GM21619 (cell line): ENCODE measurements around the gene LMF1.
"Not testable (repeated sequence)": the region's sequence is repeated elsewhere in the genome, so short reads cannot be mapped to it uniquely, and the experiment has no call there.

Experiments used
- ATAC-seq: cut with Tn5 transposase; IDR thresholded peaks from one replicate; pipeline ENCODE4 v1.9.1; 2021; ENCODE audit not compliant: unreplicated experiment

The LMF1 gene

DNA sequence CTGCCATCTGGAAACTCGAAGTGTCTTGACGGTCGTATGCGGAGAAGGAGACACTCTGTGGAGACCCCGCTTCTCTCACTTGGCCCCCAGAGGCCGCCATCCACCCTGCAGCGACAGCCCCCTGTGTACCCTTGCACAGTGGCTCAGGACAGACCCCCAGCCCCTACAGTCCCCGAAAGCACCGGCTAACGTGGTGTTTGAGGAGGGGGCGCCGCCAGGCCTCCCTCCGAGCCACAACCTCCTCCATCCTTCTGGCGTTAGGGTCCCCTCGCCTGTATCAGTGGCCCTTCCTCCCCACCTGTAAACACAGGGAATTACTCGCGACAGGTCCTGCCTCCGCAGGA is 73.6 kb downstream of the LMF1 start:
- no peak for ATAC-seq

DNA sequence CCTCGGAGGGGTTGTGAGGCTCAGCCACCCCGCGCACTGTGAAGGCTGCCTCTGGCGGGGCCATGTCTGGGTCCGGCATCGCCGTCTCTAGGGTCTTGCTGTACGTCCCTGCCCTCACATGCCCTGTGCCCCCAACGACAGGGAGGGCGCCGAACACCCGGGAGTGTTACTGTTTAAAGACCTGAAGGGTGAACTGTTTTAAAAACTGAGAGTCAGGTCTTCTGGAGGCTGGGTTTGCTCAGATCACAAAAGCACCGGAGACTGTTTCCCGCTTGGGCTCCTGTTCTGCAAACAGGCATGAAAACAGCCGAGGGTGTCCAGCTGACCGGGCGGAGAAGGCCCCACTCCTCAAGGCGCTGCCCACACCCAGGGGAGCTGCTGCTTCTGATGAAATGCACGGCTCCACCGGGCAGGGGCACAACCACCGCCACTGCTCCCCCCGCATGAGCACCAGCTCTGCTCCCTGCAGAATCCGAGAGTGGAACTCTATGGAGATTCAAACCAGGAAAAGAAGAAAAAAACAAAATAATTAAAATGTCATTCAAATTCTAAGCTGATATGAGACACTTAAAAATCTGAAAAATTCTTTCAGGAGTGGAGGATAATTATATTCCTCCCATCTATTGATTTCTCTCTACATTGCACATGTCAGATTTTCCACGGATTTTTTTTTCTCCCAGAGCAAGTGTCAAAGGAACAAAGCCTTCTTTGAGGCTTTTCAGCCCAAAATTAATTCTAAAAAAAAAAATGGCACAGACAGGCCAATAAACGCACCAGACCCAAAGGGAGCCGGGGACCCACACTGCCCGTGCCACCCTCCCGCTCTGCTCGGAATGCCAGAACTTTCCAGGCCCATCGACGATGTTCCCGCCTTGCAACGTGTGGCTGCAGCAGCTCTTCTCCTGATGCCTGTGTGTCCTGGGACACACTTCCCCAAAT is 74.3 kb downstream of the LMF1 start:
- ATAC-seq = no peak

DNA sequence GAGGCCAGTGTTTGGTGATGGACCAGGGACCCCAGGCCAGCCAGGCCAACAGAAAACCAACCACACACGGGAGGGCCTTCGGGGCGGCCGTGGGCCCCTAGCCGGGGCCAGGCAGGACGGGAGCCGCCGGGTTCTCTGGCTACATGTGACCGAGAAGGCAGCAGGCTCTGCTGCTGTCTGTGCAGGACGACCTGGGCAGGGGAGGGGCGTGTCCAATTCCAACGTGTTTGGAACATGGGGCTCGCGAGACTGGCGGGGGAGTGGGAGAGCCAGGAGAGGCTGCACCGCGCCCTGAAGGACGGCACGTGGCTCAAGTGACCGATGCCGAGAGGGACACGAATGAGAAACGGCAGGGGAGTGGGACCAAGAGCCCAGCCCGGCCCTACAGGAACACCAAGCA is 75.4 kb downstream of the LMF1 start:
- no peak for ATAC-seq

DNA sequence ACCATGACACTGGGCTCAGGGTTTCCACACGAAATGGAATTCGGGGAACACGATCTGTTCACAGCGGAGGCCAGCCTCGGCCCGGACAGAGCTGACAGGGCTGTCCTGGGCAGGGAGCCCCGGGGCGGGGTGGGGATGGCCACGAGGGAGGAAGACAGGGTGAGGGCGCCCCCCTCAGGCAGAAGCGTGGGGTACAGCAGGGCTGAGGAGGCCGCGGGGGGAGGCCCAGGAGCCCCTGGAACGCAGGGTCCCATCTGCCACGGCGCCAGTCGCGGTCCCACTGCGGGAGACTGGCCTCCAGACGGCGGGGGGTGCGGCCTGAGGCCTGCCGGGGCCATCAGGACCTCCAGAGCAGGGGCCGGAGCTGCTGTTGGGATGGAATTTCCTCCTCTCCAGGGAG is 75.9 kb downstream of the LMF1 start:
- ATAC-seq = no peak

DNA sequence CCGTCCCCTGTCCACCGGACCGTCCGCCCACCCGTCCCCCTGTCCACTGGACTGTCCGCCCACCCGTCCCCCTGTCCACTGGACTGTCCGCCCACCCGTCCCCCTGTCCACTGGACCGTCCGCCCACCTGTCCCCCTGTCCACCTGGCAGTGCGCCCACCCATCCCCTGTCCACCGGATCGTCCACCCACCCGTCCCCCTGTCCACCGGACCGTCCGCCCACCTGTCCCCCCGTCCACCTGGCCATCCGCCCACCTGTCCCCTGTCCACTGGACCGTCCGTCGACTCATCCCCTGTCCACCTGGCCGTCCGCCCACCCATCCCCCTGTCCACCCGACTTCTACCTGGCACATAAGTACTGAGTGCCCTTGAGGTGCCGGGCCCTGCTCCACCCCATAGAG is 76.6 kb downstream of the LMF1 start:
- no peak for ATAC-seq

DNA sequence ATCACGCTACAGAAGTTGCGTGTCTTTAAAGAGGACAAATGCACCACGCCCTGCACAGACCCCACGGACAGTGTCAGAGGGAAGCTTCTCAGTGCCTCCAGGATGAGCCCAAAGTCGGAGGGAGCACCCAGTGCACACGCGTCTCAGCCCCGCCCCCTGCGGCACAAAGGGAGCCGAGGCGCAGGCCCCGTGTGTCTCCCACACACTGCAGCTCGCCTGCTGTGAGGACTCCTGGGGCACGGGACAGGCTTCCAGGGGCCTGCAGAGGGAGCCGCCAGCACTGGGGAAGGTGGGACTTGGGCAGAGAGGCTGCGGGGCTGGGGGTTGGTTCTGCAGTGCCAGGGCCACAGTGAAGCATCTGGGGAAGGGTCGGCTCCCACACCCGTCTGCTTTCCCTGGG is 77.4 kb downstream of the LMF1 start:
- no peak for ATAC-seq

DNA sequence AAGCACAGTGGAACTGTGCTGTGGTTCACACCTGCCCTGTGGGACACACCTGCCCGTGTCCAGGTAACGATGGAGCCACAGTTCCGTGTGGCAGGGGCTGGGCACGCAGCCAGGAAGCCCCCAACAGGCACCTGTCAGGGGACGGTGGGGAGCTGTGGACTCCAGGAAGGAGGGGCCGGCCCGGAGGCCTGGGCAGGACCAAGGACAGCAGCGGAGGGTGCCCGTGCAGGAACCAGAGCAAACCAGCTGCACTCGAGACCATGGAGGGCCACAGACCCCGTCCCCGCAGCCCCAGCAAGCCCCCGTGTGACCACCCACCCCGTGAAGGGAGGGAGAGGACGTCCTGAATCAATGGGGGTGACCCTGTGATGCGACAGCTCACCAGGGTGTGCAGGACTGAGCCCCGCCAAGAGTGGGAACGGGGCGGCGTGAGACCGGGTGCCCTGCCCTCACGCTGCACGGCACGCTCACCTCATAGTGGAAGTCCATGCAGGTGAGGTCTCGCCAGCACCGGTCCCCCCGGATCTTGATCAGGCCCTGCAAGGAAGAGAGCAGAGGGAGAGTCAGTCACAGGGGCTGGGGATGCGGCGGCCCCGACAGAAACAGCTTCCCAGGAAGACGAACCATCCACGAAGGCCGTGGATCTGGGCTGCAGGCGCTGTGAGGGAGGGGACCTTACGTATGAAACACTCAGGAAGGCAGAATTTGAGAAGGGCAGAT is 78.1 kb downstream of the LMF1 start:
- no peak for ATAC-seq

DNA sequence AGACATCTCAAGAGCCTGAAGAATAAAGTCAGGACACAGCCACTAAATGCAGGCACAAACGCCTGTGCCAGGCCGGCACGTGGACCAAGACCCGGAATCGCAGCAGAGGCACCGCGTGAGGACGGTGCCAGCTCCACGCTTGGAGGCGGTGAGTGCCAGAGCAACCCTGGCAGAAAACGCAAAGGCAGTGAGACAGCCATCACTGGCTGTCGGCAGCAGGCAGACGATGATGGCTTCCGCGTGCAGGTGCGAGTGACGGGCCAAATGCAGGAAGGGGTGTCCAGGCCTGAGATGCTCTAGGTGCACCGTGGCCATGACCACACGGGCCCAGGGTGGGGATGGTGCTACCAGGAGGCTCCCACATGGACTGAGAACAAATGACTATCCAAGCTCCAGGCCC is 78.8 kb downstream of the LMF1 start:
- no peak for ATAC-seq

DNA sequence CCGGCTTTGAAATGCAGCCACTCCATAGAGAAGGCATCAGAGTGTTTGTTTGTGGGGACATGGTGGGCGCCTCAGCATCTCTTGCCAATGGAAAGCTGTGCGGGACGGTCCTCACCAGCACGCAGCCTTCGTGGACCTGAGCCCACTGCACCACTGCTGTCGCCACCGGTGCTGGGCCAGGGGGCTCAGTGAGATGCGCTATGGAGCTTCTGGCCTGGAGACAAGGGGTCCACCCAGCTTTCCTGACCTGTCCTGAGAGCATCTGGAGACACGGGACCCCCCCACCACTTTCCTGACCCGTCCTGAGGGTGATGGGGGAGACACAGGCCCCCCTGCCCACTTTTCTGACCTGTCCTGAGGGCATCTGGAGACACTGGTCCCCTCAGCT is 79.4 kb downstream of the LMF1 start:
- no peak for ATAC-seq

DNA sequence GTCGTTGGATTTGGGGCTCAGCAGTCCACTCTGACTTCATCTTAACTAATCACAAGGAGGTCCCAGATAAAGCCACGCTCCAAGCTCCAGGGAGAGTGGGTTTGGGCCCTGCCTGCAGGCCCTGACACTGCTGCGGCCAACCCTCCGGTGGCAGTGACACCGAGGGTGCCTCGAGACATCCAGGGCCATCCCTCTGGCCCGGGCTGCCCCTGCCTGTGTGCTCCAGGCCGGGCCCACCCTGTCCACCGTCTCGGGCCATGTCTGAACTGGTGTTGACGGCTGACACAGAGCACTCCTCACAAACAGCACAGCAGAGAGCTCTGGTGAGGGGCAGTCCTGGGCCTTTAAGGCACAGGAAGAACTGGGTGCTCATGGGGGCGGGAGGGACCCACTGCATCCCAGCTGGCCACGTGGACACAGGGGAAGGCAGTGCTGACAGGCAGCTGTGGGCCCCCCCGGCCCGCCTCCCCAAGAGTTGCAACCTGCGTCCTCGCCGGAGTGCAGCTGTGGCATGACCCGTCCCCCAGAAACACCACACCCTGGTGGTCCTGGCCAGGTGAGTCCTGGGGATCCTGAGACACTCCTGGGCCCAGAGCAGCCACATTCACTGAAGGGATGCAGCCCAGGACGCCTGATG is 80.0 kb downstream of the LMF1 start:
- ATAC-seq = no peak

DNA sequence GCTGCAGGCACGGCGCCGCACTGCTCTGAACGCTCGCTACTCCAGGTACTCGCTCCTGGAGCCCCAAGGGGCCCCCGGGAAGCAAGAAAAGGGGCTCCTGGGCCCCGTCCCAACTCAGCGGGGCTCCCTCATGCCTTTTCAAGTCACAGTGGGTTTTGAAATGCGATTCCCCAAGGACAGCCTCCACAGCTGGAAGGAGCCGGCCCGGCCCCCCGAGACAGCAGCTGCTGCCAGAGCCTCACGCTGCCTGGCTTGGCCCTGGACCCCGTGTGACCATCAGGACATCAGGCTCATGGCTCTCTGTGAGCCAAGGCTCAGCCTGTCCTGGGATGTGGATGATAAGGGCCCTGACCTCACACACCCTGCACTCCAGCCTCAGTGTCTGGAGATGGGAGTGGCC is 80.6 kb downstream of the LMF1 start:
- no peak for ATAC-seq

DNA sequence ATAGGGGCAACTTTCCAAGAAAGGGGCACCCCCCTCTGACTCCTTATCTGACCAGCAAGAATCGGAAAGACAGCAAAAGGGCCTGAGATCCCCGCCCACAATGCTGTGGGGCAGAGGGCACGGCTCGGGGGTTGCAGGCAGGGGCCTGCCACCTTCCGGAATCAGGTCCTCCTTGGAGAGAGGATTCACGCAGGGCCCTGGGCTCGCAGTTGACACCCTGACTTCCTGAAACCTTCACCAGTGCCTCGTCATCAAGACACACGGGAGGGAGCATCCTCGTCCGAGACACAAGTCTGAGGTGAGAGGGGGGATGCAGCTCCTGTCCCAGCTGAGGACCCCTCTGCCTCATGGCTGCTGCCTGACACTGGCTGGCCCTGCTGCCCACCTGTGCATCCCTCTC is 81.2 kb downstream of the LMF1 start:
- no peak for ATAC-seq

DNA sequence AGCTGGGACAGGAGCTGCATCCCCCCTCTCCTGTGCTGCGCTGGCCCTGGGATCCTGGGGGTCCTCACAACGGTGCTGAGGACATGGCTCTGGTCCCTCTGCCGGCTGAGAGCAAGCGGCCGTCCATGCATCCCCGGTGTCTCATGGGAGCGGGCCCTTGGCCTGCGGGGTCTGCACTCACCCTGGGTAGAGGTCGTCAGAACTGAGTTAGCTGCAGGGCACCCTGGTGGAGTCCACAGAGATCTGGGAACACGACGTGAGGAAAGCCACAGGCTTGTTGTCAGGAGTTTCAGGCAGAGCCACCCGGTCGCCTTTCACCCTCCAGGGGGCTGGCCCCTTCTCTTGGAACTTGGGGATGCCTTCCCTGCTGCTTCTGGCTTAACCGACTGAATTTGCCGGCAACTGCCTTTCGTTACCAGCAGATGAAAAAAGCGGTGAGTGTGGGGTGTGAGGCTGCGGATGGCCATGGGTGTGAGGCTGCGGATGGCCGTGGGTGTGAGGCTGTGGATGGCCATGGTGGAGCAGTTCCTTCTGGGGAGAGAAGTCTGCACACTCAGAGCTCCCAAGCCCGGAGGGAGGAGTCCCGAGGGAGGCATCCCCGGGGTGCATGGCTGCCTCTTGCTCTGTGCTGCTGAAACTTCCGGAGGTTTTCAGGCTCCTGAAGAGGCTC is 81.7 kb downstream of the LMF1 start:
- no peak for ATAC-seq

DNA sequence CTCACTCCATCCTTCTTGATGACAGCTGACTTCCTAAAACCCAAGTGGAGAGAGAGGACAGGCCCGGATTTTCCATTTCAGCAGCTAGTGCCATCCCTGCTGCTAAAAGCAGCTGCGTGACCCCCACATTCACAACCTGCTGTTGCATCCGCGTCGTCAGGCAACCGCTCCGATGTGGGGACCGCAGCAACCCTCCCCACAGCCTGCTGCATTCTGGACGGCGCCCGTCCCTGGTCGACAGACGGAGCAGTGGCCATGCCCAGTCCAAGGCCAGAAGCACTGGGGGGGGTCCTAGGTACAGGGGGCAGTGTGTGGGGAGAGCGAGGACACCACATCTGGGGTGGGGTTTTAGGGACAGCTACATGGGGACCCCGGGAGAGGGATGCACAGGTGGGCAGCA is 82.3 kb downstream of the LMF1 start:
- not testable (repeated sequence) for ATAC-seq

DNA sequence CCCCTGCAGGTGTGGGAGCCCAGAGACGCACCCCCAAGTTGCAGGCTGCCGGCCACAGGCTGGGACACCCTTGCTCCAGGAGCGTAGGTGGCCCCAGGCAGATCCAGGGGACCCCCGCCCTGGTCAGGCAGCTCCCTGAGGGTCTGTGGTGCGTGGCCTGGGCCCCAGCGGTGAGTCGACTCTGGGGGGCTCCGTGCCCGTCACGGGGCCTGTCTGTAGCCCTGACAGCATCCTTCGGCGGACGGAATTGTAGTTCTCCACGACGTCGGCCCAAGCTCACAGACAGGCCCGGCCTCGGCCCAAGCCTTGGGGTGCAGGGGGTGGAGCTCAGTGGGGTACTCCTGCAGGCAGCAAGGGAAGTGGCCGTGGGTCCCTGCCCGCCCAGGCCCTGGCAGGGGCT is 82.9 kb downstream of the LMF1 start:
- ATAC-seq = no peak

DNA sequence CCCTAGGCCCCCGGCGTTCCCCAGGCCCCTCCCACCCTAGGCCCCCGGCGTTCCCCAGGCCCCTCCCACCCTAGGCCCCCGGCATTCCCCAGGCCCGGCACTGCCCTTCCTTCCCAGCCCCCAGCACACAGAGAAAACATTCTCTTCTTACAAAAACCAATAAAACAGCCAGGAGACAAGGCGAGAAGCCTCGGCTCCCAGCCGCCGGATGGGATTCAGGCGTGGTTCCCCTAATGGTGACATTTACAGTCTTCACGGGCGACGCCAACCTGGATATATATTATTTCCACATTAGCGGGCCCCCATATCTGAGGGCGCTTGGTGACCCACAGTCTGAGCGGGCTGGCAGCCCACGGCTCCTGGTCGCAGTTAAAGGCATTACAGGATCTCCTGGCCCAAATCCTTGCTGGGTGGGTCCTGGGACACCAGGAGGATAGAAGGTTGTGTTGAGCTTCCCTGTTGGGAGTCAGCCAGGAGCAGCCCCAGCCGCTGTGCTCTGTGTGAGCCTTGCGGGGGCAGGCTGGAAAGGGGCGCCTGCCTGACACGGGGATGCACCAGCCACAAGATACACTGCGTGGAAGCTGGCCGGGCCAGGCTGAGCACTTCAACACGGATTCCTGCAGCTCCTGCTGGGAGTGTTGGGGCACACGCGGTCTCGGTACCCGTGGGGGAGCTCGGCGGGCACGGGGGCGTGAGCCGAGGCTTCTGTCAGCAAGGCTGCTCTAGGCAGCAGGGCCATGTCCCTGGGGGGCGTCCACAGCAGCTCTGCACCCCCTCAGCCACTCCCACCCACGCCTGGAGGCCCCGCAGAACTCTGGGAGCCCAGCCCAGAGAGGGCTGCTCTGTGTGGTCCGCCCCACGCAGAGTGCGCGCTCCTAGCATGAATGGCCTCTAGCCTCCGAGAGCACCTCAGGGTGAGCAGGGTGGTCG is 83.7 kb downstream of the LMF1 start:
- no peak for ATAC-seq

DNA sequence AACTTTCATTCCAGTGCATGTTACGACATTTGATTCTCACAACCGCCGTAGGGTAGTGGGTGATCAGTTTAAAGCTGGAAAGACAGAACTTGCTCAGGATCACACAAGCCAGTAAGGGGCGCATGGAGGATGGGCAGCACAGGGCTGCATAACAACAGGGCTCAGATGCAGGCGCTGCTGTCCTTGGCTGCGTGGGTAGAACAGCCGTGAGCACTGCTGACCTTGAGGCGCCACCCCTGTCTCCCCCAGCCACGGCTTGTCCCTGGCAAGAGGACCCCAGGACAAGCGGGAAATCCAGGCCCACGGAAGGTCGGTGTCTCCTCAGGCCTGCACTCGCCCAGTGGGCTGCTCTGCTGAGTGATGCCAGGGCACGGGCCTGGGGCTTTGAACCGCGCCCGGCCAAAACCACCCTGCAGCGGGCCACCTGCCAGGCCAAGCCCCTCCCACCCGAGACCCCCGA is 84.7 kb downstream of the LMF1 start:
- ATAC-seq = no peak

DNA sequence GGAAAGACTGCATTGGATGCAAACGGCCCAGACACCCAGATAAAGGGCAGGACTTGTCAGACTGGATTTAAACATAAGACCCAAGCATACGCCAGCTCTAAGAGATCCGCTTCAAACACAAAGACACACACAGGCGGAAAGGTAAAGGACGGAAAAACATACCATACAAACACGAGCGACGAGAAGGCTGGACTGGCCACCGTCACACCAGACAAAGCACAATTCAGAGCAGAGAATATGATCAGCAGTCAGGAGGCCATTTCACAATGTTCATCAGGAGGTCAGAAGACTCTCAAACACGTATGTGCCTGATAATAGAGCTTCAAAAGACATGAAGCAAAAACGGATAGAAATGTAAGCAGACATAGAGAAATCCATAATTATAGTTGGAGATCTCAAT is 85.4 kb downstream of the LMF1 start:
- ATAC-seq = no peak

DNA sequence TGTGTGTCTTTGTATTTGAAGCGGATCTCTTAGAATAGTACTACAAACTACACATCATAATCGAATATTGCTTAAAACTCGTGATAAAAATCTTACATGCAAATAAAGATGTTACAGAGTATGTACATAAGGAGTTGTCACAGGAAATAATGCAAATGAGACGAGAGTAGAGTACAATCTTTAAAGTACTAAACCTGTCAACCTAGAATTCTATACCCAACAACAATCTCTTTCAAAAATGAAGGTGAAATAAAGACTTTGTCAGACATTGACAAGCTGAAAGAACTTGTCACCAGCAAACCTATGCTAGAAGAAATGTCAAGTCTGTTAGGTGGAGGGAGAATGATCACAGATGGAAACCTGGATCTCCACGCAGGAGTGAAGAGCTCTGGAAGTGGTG is 86.6 kb downstream of the LMF1 start:
- no peak for ATAC-seq

DNA sequence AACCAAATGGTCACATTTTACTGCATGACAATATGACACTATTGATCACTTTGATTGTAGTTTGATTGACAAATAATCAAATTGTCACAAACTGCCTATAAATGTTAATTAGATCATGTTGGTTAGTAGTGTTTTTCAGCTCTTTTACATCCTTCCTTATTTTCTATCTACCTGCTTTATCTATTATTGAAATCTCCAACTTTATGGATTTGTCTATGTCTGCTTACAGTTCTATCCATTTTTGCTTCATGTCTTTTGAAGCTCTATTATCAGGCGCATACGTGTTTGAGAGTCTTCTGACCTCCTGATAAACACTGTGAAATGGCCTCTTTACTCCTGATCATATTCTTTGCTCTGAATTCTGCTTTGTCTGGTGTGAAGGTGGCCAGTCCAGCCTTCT is 87.0 kb downstream of the LMF1 start:
- ATAC-seq = no peak
